Endodermal cell (in vitro differentiated cells): ENCODE data around the gene CCDC28B. TPM values are rescaled to one million over a fixed set of nuclear protein-coding genes. Genes with fewer than 3 reads are reported as not detected.

Experiments used
- DNase-seq: peaks from one replicate; pipeline ENCODE4 v3.0.0-alpha.2; 2017
- H3K27ac ChIP-seq: 2 replicates; pipeline ENCODE4 v1.5.1; 2013; ENCODE audit warnings: mild to moderate bottlenecking, low read depth, low read length, moderate library complexity
- H3K27me3 ChIP-seq: 2 replicates; pipeline ENCODE4 v1.6.1; 2013; ENCODE audit warnings: mild to moderate bottlenecking, low read length, moderate library complexity; ENCODE audit not compliant: insufficient read depth, control insufficient read depth, poor library complexity, severe bottlenecking
- H3K36me3 ChIP-seq: 2 replicates; pipeline ENCODE4 v1.7.0; 2013; ENCODE audit warnings: mild to moderate bottlenecking, low read length, moderate library complexity; ENCODE audit not compliant: control insufficient read depth, insufficient read depth
- H3K4me1 ChIP-seq: one replicate; pipeline ENCODE4 v1.7.0; 2013; ENCODE audit warnings: low read length; ENCODE audit not compliant: control insufficient read depth, insufficient read depth
- H3K4me3 ChIP-seq: 2 replicates; pipeline ENCODE4 v1.5.1; 2013; ENCODE audit warnings: mild to moderate bottlenecking, low read length, moderate library complexity
- H3K9ac ChIP-seq: 2 replicates; pipeline ENCODE4 v1.6.1; 2013; ENCODE audit warnings: mild to moderate bottlenecking, low read length, moderate library complexity; ENCODE audit not compliant: poor library complexity, severe bottlenecking; ENCODE audit errors: extremely low read depth
- H3K9me3 ChIP-seq: 2 replicates; pipeline ENCODE4 v1.6.1; 2013; ENCODE audit warnings: mild to moderate bottlenecking, low read length, moderate library complexity; ENCODE audit not compliant: control insufficient read depth
- H3K27ac Mint-ChIP-seq: 2 replicates; pipeline ENCODE4 v1.8.0; 2020; ENCODE audit warnings: mixed read lengths
- H3K27me3 Mint-ChIP-seq: 2 replicates; pipeline ENCODE4 v1.8.0; 2021; ENCODE audit warnings: mild to moderate bottlenecking, mixed read lengths; ENCODE audit not compliant: insufficient read depth
- H3K36me3 Mint-ChIP-seq: 2 replicates; pipeline ENCODE4 v1.8.0; 2020; ENCODE audit warnings: low read depth, mixed read lengths
- H3K4me1 Mint-ChIP-seq: 2 replicates; pipeline ENCODE4 v1.8.0; 2020; ENCODE audit warnings: mixed read lengths
- H3K4me3 Mint-ChIP-seq: 2 replicates; pipeline ENCODE4 v1.8.0; 2020; ENCODE audit warnings: mild to moderate bottlenecking, moderate library complexity, mixed read lengths
- H3K9me3 Mint-ChIP-seq: 2 replicates; pipeline ENCODE4 v1.8.0; 2020; ENCODE audit warnings: mild to moderate bottlenecking, mixed read lengths
- CTCF ChIP-seq: fragments of 200-600 bp; sonication (generic); conservative IDR thresholded peaks from 2 replicates; pipeline ENCODE4 v1.5.0; 2021; ENCODE audit warnings: antibody characterized with exemption, mild to moderate bottlenecking
- WGBS, 2 experiments: methylation state at CpG; one replicate each; pipeline versions ENCODE4 v1.1.5 to v1.1.7; 2013; ENCODE audit warnings: missing lambda C conversion rate in 2 of 2, mixed read lengths in 1 of 2; ENCODE audit not compliant: insufficient coverage in 1 of 2, insufficient read length in 1 of 2; 5-methylcytosine and 5-hydroxymethylcytosine counted together
- total RNA-seq, 2 donors: library from RNA; stranded (reverse); fragmentation: NEBNext Ultra II Directional in 1 of 2; extraction: Animal tissue kit (Norgen Biotek cat#: 25700) in 1 of 2; gene quantifications; 2 replicates in 1 of 2; 3 replicates in 1 of 2; pipeline ENCODE4 v1.2.1, GENCODE V29; 2021

The CCDC28B gene
- total RNA-seq, 2 donors from 2014 or later: 9.2 to 11.1 TPM

- H3K36me3 ChIP-seq: no peaks in the 10 kb centered on the region
- no peaks in the 10 kb centered on the region for H3K36me3 Mint-ChIP-seq
- no peaks in the 10 kb centered on the region for H3K9me3 Mint-ChIP-seq
- no peaks in the 10 kb centered on the region for H3K27me3 ChIP-seq
- no peak overlapping the region for H3K9ac ChIP-seq
- DNase-seq: peak; percentile 97
- H3K9me3 ChIP-seq: no peaks in the 10 kb centered on the region
- WGBS, 2 experiments: 16% methylated on average over 10 to 31 of the region's 31 CpGs
- H3K27ac Mint-ChIP-seq: no peak overlapping the region
- H3K27me3 Mint-ChIP-seq: no peaks in the 10 kb centered on the region
- H3K4me3 ChIP-seq: no peak overlapping the region
- H3K4me3 Mint-ChIP-seq: peak overlapping the region; percentile 36
- peaks cover 3% of the 10 kb centered on the region for H3K4me1 Mint-ChIP-seq
- H3K27ac ChIP-seq: no peak overlapping the region
- TF ChIP-seq CTCF: peak; percentile 98
- H3K4me1 ChIP-seq: no peaks in the 10 kb centered on the region
Measured at GRCh38 chr1:32247983-32248889, 47.8 kb downstream of the CCDC28B start.

- no peaks in the 10 kb centered on the region for H3K4me1 ChIP-seq
- 80 to 83% methylated on average over 5 to 9 of the region's 9 CpGs for WGBS, 2 experiments
- no peaks in the 10 kb centered on the region for H3K27me3 Mint-ChIP-seq
- no peak overlapping the region for H3K9ac ChIP-seq
- H3K9me3 Mint-ChIP-seq: no peaks in the 10 kb centered on the region
- no peak overlapping the region for H3K27ac ChIP-seq
- H3K36me3 ChIP-seq: no peaks in the 10 kb centered on the region
- H3K27ac Mint-ChIP-seq: peak overlapping the region; percentile 65
- no peaks in the 10 kb centered on the region for H3K27me3 ChIP-seq
- no peaks in the 10 kb centered on the region for H3K36me3 Mint-ChIP-seq
- H3K4me3 ChIP-seq: no peak overlapping the region
- no peaks in the 10 kb centered on the region for H3K9me3 ChIP-seq
- peaks cover 3% of the 10 kb centered on the region for H3K4me1 Mint-ChIP-seq
- H3K4me3 Mint-ChIP-seq: no peak overlapping the region
- TF ChIP-seq CTCF: no peak
- DNase-seq: no peak
Measured at GRCh38 chr1:32249831-32250525, 49.6 kb downstream of the CCDC28B start.

GRCh38 chr1:32250893-32251716 lies 50.7 kb downstream of the CCDC28B start, which contains the start of gene LCK:
Gene LCK, plus strand, starts transcription at chr1:32251265. Its CDS starts 23,065 bp downstream, at chr1:32274330.
- peaks cover 3% of the 10 kb centered on the region for H3K4me1 Mint-ChIP-seq
- Histone ChIP-seq H3K9me3 (no peaks in the 10 kb centered on the region), H3K27me3 (no peaks in the 10 kb centered on the region), H3K4me3 (no peak within 1 kb of the TSS), H3K36me3 (no peaks in the 10 kb centered on the region), H3K4me1 (no peaks in the 10 kb centered on the region), H3K9ac (no peak within 1 kb of the TSS), H3K27ac (no peak within 1 kb of the TSS)
- WGBS, 2 experiments: 88 to 90% methylated on average over 15 to 25 of the region's 25 CpGs
- H3K9me3 Mint-ChIP-seq: no peaks in the 10 kb centered on the region
- H3K4me3 Mint-ChIP-seq: no peak within 1 kb of the TSS
- no peaks in the 10 kb centered on the region for H3K36me3 Mint-ChIP-seq
- no peak within 1 kb of the TSS for H3K27ac Mint-ChIP-seq
- no peaks in the 10 kb centered on the region for H3K27me3 Mint-ChIP-seq
- DNase-seq: peak; percentile 58
- no peak for TF ChIP-seq CTCF
